ENCODE data around the gene CUL3. TPM values are rescaled to one million over a fixed set of nuclear protein-coding genes. Genes with fewer than 3 reads are reported as not detected.

The CUL3 gene
- 44.4 and 49.7 TPM in 2 replicates for total RNA-seq

GRCh38 chr2:224585211-224586088 is at the start of gene CUL3:
TSS of gene CUL3 (minus strand) at chr2:224585363. CDS start at chr2:224585009, 354 bp downstream.

Other genes starting within 250 kb of the CUL3 start
- not detected in 2 replicates for gene FAM124B, start 183.3 kb downstream of the CUL3 start, total RNA-seq
- not detected in 2 replicates for gene CCDC195, start 131.0 kb upstream of the CUL3 start, total RNA-seq